Measurements from ENCODE around the gene TMSB4X.
"Not testable (repeated sequence)": the region's sequence is repeated elsewhere in the genome, so short reads cannot be mapped to it uniquely, and the experiment has no call there.

TMSB4X gene

GRCh38 chrX:12974796-12975669 is at the start of gene TMSB4X:
TMSB4X (plus strand) TSS chrX:12975110.
- Histone ChIP-seq H3K36me3 (ENCODE audit: insufficient read depth, low read length) (peaks cover 8% of the 10 kb centered on the region), H3K9me3 (ENCODE audit: low read length) (no peaks in the 10 kb centered on the region), H3K27me3 (ENCODE audit: insufficient read depth, low read length) (no peaks in the 10 kb centered on the region), H2AFZ (ENCODE audit: low read depth, low read length) (peak within 1 kb of the TSS; percentile 29), H3K4me1 (ENCODE audit: insufficient read depth, low read length) (peaks cover 31% of the 10 kb centered on the region), H3K4me3 (ENCODE audit: low read length) (peak within 1 kb of the TSS; percentile 98)

DNA sequence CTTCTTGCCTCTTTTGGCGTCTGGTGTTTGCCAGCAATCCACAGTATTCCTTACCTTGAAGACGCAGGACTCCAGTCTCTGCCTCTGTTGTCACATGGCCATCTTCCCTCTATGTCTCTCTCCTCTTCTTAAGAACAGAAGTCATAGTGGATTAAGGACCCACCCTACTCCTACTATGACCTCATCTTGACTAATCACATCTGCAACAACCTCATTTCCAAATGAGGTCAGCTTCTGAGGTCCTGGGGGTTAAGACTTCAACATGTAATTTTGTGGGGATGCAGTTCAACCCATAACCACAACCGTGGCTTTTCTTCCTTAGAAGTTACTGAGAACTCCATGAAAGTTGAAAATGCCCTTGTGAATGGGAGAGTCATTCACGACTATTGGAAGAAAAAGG is 45.2 kb upstream of the TMSB4X start:
- no peaks in the 10 kb centered on the region for H3K4me1 ChIP-seq (ENCODE audit: insufficient read depth, low read length)
- H2AFZ ChIP-seq (ENCODE audit: low read depth, low read length), result no peak overlapping the region
- H3K4me3 ChIP-seq (ENCODE audit: low read length), result no peak overlapping the region
- peaks cover 2% of the 10 kb centered on the region for H3K27me3 ChIP-seq (ENCODE audit: insufficient read depth, low read length)
- H3K9me3 ChIP-seq (ENCODE audit: low read length), result no peaks in the 10 kb centered on the region
- no peaks in the 10 kb centered on the region for H3K36me3 ChIP-seq (ENCODE audit: insufficient read depth, low read length)

GRCh38 chrX:12930150-12930549 is 44.8 kb upstream of the TMSB4X start:
- H3K27me3 ChIP-seq (ENCODE audit: insufficient read depth, low read length), result peaks cover 2% of the 10 kb centered on the region
- H3K4me1 ChIP-seq (ENCODE audit: insufficient read depth, low read length), result no peaks in the 10 kb centered on the region
- no peak overlapping the region for H3K4me3 ChIP-seq (ENCODE audit: low read length)
- no peaks in the 10 kb centered on the region for H3K36me3 ChIP-seq (ENCODE audit: insufficient read depth, low read length)
- H3K9me3 ChIP-seq (ENCODE audit: low read length), result no peaks in the 10 kb centered on the region
- no peak overlapping the region for H2AFZ ChIP-seq (ENCODE audit: low read depth, low read length)

- H3K9me3 ChIP-seq (ENCODE audit: low read length), result peaks cover 2% of the 10 kb centered on the region
- H3K36me3 ChIP-seq (ENCODE audit: insufficient read depth, low read length), result no peaks in the 10 kb centered on the region
- H3K4me1 ChIP-seq (ENCODE audit: insufficient read depth, low read length), result no peaks in the 10 kb centered on the region
- H2AFZ ChIP-seq (ENCODE audit: low read depth, low read length), result no peak overlapping the region
- H3K27me3 ChIP-seq (ENCODE audit: insufficient read depth, low read length), result peaks cover 2% of the 10 kb centered on the region
- no peak overlapping the region for H3K4me3 ChIP-seq (ENCODE audit: low read length)
Measured at GRCh38 chrX:12932244-12932643, 42.7 kb upstream of the TMSB4X start.

GRCh38 chrX:12934850-12935249 is 40.1 kb upstream of the TMSB4X start:
- Histone ChIP-seq H2AFZ (ENCODE audit: low read depth, low read length) (no peak overlapping the region), H3K4me3 (ENCODE audit: low read length) (no peak overlapping the region), H3K9me3 (ENCODE audit: low read length) (peaks cover 2% of the 10 kb centered on the region), H3K4me1 (ENCODE audit: insufficient read depth, low read length) (no peaks in the 10 kb centered on the region), H3K36me3 (ENCODE audit: insufficient read depth, low read length) (no peaks in the 10 kb centered on the region), H3K27me3 (ENCODE audit: insufficient read depth, low read length) (peaks cover 2% of the 10 kb centered on the region)

- H2AFZ ChIP-seq (ENCODE audit: low read depth, low read length), result no peak overlapping the region
- no peaks in the 10 kb centered on the region for H3K36me3 ChIP-seq (ENCODE audit: insufficient read depth, low read length)
- peaks cover 2% of the 10 kb centered on the region for H3K9me3 ChIP-seq (ENCODE audit: low read length)
- no peaks in the 10 kb centered on the region for H3K4me1 ChIP-seq (ENCODE audit: insufficient read depth, low read length)
- H3K27me3 ChIP-seq (ENCODE audit: insufficient read depth, low read length), result peaks cover 2% of the 10 kb centered on the region
- H3K4me3 ChIP-seq (ENCODE audit: low read length), result no peak overlapping the region
Measured at GRCh38 chrX:12936947-12937346, 38.0 kb upstream of the TMSB4X start.

GRCh38 chrX:12940471-12940870 is 34.4 kb upstream of the TMSB4X start:
- not testable (repeated sequence) for H3K9me3 ChIP-seq (ENCODE audit: low read length); H3K4me3 ChIP-seq (ENCODE audit: low read length)

DNA sequence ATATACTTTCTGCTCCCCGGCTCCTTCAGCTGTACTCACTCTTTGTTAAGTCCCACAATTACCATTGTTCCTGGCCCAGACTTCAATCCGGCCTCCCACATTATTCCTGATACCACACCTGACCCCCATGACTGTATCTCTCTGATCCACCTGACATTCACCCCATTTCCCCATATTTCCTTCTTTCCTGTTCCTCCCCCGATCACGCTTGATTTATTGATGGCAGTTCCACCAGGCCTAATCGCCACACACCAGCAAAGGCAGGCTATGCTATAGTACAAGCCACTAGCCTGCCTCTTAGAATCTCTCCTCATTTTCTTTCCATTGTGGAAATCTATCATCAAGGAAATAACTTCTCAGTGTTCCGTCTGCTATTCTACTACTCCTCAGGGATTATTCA is 31.3 kb upstream of the TMSB4X start:
- not testable (repeated sequence) for H3K36me3 ChIP-seq (ENCODE audit: insufficient read depth, low read length); H3K4me1 ChIP-seq (ENCODE audit: insufficient read depth, low read length); H3K27me3 ChIP-seq (ENCODE audit: insufficient read depth, low read length); H3K9me3 ChIP-seq (ENCODE audit: low read length); H2AFZ ChIP-seq (ENCODE audit: low read depth, low read length); H3K4me3 ChIP-seq (ENCODE audit: low read length)

More at GRCh38 chrX:12940471-12940870, 34.4 kb upstream of the TMSB4X start:
- H3K36me3 ChIP-seq (ENCODE audit: insufficient read depth, low read length); H3K27me3 ChIP-seq (ENCODE audit: insufficient read depth, low read length); H2AFZ ChIP-seq (ENCODE audit: low read depth, low read length); H3K4me1 ChIP-seq (ENCODE audit: insufficient read depth, low read length): not testable (repeated sequence)

GRCh38 chrX:12944452-12944851 is 30.5 kb upstream of the TMSB4X start:
- not testable (repeated sequence) for H3K4me3 ChIP-seq (ENCODE audit: low read length); H3K27me3 ChIP-seq (ENCODE audit: insufficient read depth, low read length); H3K4me1 ChIP-seq (ENCODE audit: insufficient read depth, low read length); H2AFZ ChIP-seq (ENCODE audit: low read depth, low read length); H3K9me3 ChIP-seq (ENCODE audit: low read length); H3K36me3 ChIP-seq (ENCODE audit: insufficient read depth, low read length)

DNA sequence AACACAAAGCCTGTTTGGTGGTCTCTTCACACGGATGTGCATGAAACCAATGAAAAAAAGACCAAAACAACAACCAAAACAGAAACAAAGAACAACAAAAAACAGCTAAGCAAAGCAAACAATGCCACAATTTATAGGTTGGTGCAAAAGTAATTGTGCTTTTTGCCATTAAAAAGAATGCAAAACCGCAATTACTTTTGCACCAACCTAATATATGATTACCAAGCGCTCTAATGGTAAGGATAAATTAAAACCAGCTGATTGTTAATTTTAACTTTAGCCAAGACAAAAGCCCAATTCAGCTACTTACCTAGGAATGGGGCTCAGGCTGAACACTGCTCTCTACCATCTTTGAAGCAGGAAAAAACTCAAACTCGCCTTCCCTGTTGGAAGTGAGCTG is 29.4 kb upstream of the TMSB4X start:
- Histone ChIP-seq H3K27me3 (ENCODE audit: insufficient read depth, low read length) (no peaks in the 10 kb centered on the region), H2AFZ (ENCODE audit: low read depth, low read length) (no peak overlapping the region), H3K4me3 (ENCODE audit: low read length) (no peak overlapping the region), H3K4me1 (ENCODE audit: insufficient read depth, low read length) (peaks cover 8% of the 10 kb centered on the region), H3K9me3 (ENCODE audit: low read length) (no peaks in the 10 kb centered on the region), H3K36me3 (ENCODE audit: insufficient read depth, low read length) (no peaks in the 10 kb centered on the region)

DNA sequence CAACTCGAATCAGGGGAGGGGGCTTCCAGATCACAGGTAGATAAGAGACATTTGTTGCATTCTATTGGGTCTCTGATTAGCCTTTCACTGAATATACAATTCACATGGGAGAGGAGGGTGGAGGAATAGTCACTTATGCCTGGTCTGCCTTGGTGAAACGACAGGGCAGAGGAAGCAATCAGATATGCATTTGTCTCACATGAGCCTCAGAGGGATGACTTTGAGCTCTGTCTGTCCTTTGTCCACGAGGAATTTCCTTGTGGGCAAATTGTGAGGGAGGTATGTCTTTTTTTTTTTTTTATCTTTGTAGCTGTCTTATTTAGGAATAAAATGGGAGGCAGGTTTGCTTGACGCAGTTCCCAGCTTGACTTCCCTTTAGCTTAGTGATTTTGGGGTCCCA is 28.5 kb upstream of the TMSB4X start:
- no peak overlapping the region for H3K4me3 ChIP-seq (ENCODE audit: low read length)
- H3K4me1 ChIP-seq (ENCODE audit: insufficient read depth, low read length), result peaks cover 8% of the 10 kb centered on the region
- H3K36me3 ChIP-seq (ENCODE audit: insufficient read depth, low read length), result no peaks in the 10 kb centered on the region
- no peaks in the 10 kb centered on the region for H3K27me3 ChIP-seq (ENCODE audit: insufficient read depth, low read length)
- H2AFZ ChIP-seq (ENCODE audit: low read depth, low read length), result no peak overlapping the region
- H3K9me3 ChIP-seq (ENCODE audit: low read length), result no peaks in the 10 kb centered on the region

GRCh38 chrX:12946838-12947544 is 27.9 kb upstream of the TMSB4X start:
- no peak overlapping the region for H3K4me3 ChIP-seq (ENCODE audit: low read length)
- no peaks in the 10 kb centered on the region for H3K27me3 ChIP-seq (ENCODE audit: insufficient read depth, low read length)
- no peak overlapping the region for H2AFZ ChIP-seq (ENCODE audit: low read depth, low read length)
- H3K36me3 ChIP-seq (ENCODE audit: insufficient read depth, low read length), result no peaks in the 10 kb centered on the region
- H3K4me1 ChIP-seq (ENCODE audit: insufficient read depth, low read length), result peaks cover 8% of the 10 kb centered on the region
- H3K9me3 ChIP-seq (ENCODE audit: low read length), result no peaks in the 10 kb centered on the region

DNA sequence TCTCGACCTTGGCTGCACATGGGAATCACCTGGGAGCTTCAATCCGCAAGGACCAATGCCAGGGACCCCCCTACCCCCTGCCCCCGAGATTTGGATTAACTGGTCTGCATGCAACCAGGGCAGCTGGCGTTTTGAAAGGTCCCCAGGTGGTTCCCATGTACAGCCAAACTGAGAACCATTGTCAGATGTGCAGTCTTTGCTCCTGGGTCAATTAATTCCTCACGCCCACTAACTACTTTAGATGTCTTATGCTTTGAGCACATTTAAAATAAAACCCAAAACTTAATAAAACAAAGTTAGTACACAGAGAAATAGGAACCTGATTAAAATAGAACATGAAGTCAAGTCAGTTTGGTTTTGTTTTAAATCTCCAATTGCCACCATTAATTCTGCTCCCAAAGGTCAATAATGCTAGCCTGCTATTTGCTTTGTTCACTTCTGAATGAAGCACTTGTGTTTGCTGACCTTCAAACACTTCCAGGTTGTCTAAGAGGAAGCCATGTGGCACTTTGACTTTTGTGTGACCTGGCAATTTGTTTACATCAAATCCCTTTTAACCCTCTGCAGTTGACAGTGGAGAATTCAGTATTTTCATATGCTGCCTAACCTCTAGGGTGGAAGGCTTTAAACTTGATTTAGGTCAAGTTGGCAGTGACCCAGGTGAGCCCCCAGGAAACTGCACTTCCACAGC is 27.2 kb upstream of the TMSB4X start:
- Histone ChIP-seq H3K36me3 (ENCODE audit: insufficient read depth, low read length) (no peaks in the 10 kb centered on the region), H3K4me1 (ENCODE audit: insufficient read depth, low read length) (peaks cover 8% of the 10 kb centered on the region)

More for the DNA sequence above, 27.2 kb upstream of the TMSB4X start:
- Histone ChIP-seq H3K9me3 (ENCODE audit: low read length) (no peaks in the 10 kb centered on the region), H2AFZ (ENCODE audit: low read depth, low read length) (no peak overlapping the region), H3K4me3 (ENCODE audit: low read length) (no peak overlapping the region), H3K27me3 (ENCODE audit: insufficient read depth, low read length) (no peaks in the 10 kb centered on the region)
